Measurements from ENCODE around the gene SIAH2.

Gene SIAH2

GRCh38 chr3:150775001-150775599 lies 12.1 kb upstream of the SIAH2 start:
- DNase-seq (ENCODE audit: extremely low read depth in 1 of 2, low read depth in 1 of 2): no peak

DNA sequence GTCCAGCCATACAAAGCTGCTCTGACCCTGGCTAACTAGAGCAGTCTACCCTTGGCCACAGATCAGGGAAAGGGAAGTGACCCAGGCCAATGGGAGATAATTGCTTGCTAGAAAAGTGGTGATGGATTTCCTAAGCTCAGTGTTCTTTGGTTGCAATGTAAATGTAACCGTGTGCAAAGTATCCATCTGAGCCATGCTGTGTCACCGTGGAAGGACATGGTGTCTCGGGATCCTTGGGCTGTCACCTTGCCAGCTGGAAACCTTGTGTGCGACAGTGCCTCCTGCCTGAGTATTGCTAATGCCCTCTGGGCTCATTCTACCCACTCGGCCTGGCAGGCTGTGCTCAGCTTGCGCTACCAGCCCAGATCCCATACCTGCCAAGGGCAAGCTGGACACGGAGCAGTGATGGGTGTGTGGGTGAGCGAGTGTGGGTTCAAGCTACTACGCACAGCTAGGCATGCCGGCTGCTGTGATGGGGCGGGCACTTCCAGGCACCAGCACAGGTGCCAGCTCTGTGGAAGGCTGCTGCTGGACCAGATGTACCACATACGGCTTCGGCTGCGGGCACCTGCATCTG lies 10.7 kb upstream of the SIAH2 start:
- DNase-seq (ENCODE audit: extremely low read depth in 1 of 2, low read depth in 1 of 2): no peak

GRCh38 chr3:150771600-150771999 lies 8.6 kb upstream of the SIAH2 start:
- DNase-seq (ENCODE audit: extremely low read depth in 1 of 2, low read depth in 1 of 2): no peak

- DNase-seq (ENCODE audit: extremely low read depth in 1 of 2, low read depth in 1 of 2): no peak
Observed at GRCh38 chr3:150770681-150771080, 7.7 kb upstream of the SIAH2 start.

- DNase-seq (ENCODE audit: extremely low read depth in 1 of 2, low read depth in 1 of 2): no peak
Observed at GRCh38 chr3:150766742-150767141, 3.8 kb upstream of the SIAH2 start.

DNA sequence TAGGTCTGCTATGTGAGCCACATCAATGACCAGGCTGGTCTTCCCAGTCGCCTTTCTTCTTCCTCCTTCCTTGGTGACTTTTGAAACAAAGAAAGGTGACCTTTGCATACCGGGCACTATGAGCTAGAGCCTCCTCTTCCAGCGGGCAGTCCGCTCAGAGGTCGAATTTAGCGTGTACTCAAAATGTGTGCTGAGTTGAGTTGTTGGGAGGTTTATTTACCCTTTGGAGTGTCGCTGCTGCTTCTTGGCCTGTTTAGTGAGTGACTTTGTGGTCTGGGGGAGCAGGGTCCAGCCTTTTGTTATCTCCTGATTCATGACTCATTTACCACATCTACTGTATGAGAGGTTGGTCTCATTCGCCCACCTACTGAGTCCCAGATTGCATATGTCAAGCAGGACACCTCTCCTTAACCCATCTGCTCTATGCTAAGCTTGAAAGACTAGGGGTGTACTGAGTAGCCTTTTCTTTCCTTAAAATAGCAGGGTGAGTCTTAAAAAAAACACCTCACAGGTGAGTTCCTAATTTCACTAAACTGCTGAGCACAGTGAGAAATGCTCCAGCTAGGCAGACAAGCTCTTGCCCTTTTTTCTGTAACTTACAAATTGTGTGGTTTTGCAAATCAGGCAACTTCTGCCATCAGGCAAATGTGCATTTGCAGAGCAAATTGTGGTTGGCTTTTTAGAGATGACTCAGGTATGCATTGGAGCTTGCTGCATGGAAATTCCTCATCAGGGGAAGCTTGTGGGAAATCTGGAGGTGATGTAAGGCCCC lies 3.2 kb upstream of the SIAH2 start:
- no peak for DNase-seq (ENCODE audit: extremely low read depth in 1 of 2, low read depth in 1 of 2)

DNA sequence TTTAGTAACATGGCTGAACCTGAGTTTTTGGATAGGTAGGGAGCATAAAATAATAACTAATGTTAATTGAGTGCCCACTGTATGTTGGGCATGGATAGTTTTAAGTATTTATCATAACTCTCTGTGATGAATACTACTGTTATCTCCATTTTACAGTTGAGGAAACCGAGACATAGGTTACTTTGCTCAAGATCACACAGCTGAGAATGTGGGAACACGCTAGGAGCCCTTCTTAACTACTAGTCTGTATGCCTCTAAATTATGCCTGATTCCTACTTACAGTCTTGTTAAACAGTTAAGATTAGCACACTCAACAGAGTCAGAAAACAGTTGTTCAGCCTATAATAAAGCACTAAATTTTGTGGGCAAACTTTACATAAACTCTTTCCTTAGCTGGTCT lies 2.0 kb upstream of the SIAH2 start:
- DNase-seq (ENCODE audit: extremely low read depth in 1 of 2, low read depth in 1 of 2): no peak

GRCh38 chr3:150764566-150764965 lies 1.6 kb upstream of the SIAH2 start:
- DNase-seq (ENCODE audit: extremely low read depth in 1 of 2, low read depth in 1 of 2): no peak

GRCh38 chr3:150763841-150764483 lies 993 bp upstream of the SIAH2 start:
- DNase-seq (ENCODE audit: extremely low read depth in 1 of 2, low read depth in 1 of 2): peak in 1 of 2 donors; percentile 9

DNA sequence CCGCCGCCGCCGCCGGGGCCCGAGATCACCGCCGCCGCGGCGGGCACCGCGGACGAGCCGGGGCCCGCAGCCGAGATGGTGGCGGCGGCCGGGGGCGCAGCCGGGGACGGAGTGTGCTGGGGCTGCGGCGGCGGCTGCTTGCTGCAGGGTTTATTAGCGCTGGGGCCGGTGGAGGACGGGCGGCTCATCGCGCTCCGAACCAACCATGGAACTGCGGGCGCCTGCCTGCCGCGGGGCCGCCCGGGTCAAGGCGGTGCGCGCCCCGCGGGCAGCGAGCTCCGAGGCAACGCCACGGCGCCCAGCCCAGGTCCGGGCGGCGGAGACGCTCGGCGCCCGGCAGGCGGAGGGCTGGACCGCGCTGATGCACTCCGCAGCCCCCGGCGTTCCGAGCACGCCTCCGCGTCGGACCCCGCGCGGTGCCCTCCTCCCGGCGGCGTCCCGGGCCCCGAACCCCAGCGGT lies 277 bp downstream of the SIAH2 start:
- DNase-seq (ENCODE audit: extremely low read depth in 1 of 2, low read depth in 1 of 2): no peak

DNA sequence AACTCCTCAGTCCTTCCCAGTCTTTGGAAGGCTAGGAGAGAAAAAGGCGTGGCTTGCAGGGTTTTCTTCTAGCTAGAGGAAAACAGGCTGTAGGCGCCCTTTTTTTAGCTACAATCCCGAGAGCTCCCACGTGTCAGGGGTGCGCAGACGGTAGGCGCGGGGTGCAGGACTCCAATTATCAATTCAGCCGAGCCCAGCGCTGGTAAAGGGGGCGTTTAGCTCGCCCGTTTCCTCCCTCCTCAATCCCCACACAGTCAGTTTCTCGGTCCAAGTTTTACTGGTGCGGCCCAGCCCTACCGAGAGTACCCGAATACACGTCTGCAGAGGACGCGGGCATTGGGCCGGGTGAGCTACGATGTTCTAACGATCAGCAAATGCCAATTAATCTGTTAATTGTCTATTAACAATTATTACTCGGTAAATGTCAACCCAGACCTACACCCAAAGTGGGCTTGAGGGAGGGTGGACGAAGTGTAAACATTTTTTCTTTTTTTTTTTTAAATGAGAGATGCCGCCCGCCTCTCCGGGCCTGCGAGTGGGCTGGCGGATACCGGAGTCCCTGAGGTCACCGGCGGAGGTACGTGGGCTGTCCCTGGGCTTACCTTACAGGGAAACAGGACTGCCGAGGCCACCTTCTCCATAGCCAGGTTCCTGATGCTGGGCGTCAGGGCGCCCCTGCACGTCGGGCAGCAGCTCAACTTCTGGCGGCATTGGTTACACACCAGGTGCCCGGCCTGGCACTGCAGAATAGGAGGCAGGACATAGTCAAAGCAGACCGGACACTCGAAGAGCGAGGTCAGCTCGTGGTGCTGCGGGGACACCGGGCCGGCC lies 923 bp downstream of the SIAH2 start:
- peak in 1 of 2 donors; percentile 13 for DNase-seq (ENCODE audit: extremely low read depth in 1 of 2, low read depth in 1 of 2)

DNA sequence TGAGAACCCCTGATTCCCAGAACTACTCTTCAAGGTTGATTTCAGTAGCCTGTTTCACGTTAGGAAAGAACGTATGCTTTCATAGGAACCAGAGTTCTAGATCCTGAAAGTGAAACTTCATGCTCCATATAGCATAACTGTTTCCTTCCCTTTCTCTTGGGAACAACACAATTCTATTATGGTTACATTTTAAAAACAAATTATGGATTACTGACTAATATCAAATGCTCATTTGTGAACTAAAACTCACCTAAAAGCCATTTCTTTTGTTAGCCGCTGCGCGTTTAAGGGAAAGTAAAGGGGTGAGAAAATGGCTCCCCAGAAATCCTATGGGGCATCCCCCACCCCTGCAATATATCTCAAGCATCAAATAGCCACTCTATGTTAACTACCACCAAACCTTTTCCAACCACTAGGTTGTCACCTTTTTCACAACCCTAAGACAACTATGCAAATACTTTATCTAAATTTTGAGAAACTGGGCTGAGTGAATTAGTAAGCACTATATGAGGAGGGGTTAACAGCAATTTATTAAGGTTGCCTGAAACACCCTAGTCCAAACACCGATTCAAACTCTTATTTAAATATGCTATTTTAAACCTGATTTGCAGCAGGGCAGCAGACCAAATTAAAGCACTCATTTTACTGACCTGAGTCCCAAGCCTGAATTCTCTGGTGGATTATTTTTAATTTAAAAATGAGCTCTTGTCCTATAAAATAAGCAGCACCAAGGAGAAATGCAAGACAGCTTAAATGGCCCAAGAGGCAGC lies 2.4 kb downstream of the SIAH2 start:
- no peak for DNase-seq (ENCODE audit: extremely low read depth in 1 of 2, low read depth in 1 of 2)

- DNase-seq (ENCODE audit: extremely low read depth in 1 of 2, low read depth in 1 of 2): no peak
Observed at GRCh38 chr3:150759947-150760346, 3.0 kb downstream of the SIAH2 start.

- DNase-seq (ENCODE audit: extremely low read depth in 1 of 2, low read depth in 1 of 2): no peak
Observed at GRCh38 chr3:150759319-150759718, 3.6 kb downstream of the SIAH2 start.

DNA sequence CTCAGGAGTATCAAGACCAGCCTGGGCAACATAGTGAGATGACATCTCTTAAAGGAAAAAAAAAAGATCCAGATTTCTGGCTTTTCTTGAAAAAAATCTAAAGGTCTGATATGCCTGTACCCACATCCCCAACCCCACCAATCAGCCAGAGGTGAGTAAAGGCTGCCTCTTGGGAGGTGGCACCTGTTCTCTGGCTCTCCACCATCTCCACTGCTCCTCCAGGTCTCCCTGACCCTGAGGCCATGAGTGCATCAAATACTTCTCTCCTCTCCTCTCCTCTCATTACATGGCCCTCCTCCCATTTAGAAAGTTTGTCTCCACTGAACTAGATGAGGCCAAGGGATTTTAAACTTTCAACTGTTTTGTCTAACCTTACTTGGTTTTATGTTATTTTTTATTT lies 5.2 kb downstream of the SIAH2 start:
- DNase-seq (ENCODE audit: extremely low read depth in 1 of 2, low read depth in 1 of 2): no peak

DNA sequence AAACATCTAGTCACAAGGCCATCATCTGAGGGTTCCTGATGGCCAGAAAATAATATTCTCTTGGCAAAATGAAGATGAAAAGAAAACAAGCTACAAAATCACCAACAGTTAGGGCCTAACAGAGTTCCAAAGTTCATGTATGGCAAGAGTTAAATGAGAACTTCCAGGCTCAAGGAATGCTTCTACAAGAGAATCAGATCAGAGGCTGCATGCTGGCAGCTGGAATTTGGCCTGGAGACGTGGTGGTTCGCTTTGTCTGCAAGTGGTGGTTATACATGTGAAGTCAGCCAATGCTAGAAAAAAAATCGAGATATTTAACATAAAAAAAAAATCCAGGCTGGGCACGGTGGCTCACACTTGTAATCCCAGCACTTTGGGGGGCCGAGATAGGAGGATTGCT lies 5.6 kb downstream of the SIAH2 start:
- no peak for DNase-seq (ENCODE audit: extremely low read depth in 1 of 2, low read depth in 1 of 2)

DNA sequence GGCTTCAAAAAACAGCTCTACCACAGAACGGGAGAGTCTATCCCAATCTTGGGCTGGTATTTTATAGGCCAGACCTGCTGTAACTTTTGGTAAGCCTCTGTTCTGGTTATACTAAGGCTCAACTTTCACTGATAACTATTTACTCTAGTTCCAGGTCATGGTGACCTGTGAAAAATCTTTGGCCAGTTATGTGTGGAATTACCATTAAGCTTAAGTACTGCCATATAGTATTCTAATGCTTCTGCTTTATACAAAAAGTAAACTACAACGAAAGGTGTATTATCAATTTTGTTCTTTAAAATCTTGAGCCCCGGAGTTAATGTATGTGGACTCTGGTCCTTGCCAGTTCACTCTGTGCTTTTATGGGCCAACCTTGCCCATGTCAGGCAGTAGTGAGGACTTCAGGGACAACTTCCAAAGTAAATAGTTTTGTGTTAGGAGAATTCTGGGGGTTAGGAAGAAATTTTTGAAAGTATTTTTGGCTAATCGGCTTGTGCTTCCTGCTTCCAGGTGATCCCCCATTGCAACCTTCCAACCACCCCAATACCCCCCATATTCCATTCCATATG lies 6.4 kb downstream of the SIAH2 start:
- DNase-seq (ENCODE audit: extremely low read depth in 1 of 2, low read depth in 1 of 2): no peak

- no peak for DNase-seq (ENCODE audit: extremely low read depth in 1 of 2, low read depth in 1 of 2)
Observed at GRCh38 chr3:150755902-150756301, 7.1 kb downstream of the SIAH2 start.

DNA sequence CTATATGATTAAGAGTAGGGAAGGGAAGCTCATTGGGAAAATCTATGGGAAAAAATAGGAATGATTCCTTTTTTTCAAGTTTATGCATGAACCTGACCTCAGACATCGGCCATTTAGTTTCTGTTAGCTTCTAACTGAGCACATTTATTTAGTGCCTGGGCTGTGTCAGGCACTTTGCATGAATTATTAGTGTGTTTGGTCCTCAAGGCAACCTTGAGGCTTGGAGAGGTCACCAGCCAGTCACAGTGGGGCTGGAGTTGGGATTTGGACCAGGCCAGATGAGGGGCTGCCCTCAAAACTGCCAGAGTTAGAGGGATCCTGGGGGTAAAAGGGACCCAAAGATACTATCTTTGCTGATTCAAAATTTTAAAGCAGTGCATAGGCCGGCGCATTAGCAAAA lies 8.1 kb downstream of the SIAH2 start:
- no peak for DNase-seq (ENCODE audit: extremely low read depth in 1 of 2, low read depth in 1 of 2)

GRCh38 chr3:150751781-150752263 lies 11.1 kb downstream of the SIAH2 start:
- no peak for DNase-seq (ENCODE audit: extremely low read depth in 1 of 2, low read depth in 1 of 2)
